ENCODE measurements around the gene SULT1A4.
"Not testable (repeated sequence)": the region's sequence is repeated elsewhere in the genome, so short reads cannot be mapped to it uniquely, and the experiment has no call there.

DNA sequence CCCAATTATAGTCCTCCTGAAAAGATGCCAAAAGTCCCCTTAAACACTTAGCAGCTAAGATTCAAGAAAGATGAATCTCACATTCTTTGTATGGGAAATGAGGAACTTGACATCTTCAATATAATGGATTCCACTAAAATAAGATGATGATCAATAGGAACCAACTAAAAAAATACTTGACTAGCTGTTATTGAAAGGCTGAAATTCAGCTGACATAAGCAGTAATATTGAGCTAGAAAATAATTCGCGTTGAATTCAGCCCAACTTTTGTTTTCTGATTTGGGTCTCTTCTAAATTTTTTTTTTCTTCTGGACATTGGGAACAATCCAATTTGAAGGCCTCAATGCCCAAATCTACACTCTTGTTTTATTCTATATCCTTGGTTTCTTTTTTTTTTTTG lies 36.1 kb upstream of the SULT1A4 start:
- TF ChIP-seq, protein P1, sequence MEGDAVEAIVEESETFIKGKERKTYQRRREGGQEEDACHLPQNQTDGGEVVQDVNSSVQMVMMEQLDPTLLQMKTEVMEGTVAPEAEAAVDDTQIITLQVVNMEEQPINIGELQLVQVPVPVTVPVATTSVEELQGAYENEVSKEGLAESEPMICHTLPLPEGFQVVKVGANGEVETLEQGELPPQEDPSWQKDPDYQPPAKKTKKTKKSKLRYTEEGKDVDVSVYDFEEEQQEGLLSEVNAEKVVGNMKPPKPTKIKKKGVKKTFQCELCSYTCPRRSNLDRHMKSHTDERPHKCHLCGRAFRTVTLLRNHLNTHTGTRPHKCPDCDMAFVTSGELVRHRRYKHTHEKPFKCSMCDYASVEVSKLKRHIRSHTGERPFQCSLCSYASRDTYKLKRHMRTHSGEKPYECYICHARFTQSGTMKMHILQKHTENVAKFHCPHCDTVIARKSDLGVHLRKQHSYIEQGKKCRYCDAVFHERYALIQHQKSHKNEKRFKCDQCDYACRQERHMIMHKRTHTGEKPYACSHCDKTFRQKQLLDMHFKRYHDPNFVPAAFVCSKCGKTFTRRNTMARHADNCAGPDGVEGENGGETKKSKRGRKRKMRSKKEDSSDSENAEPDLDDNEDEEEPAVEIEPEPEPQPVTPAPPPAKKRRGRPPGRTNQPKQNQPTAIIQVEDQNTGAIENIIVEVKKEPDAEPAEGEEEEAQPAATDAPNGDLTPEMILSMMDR (conservative IDR thresholded peaks at IDR 0.05; ENCODE audit: low read length), result not testable (repeated sequence)
- TF ChIP-seq EZH2phosphoT487 (IDR thresholded peaks at IDR 0.05; ENCODE audit: borderline replicate concordance), result not testable (repeated sequence)
